GM23248 (cell line): ENCODE data around the gene CORO2A. TPM values are rescaled to one million over a fixed set of nuclear protein-coding genes. Genes with fewer than 3 reads are reported as not detected.
"Not testable (repeated sequence)": the region's sequence is repeated elsewhere in the genome, so short reads cannot be mapped to it uniquely, and the experiment has no call there.

Experiments used
- DNase-seq: peaks from one replicate; pipeline ENCODE4 v3.0.0-alpha.2; 2015
- H2AFZ ChIP-seq: fragments of 200-600 bp; sonication (generic); 2 replicates; pipeline ENCODE4 v1.6.1; 2016; ENCODE audit warnings: antibody characterized with exemption
- H3F3A ChIP-seq: fragments of 200-600 bp; sonication (generic); 2 replicates; pipeline ENCODE4 v1.6.1; 2016; ENCODE audit warnings: mild to moderate bottlenecking, antibody characterized with exemption, mixed run types; ENCODE audit not compliant: insufficient read depth
- H3K27ac ChIP-seq: fragments of 200-600 bp; sonication (generic); 2 replicates; pipeline ENCODE4 v1.5.1; 2016; ENCODE audit warnings: mild to moderate bottlenecking
- H3K27me3 ChIP-seq: fragments of 200-600 bp; sonication (generic); replicated peaks from 2 replicates; pipeline ENCODE4 v1.6.1; 2016; ENCODE audit warnings: mild to moderate bottlenecking; ENCODE audit not compliant: insufficient read depth
- H3K36me3 ChIP-seq: fragments of 200-600 bp; sonication (generic); 2 replicates; pipeline ENCODE4 v1.6.1; 2016; ENCODE audit warnings: low read depth, mild to moderate bottlenecking
- H3K4me1 ChIP-seq: fragments of 200-600 bp; sonication (generic); 2 replicates; pipeline ENCODE4 v1.6.1; 2016; ENCODE audit warnings: mild to moderate bottlenecking; ENCODE audit not compliant: insufficient read depth
- H3K4me2 ChIP-seq: fragments of 200-600 bp; sonication (generic); one replicate; pipeline ENCODE4 v1.6.1; 2016; ENCODE audit warnings: mild to moderate bottlenecking; ENCODE audit not compliant: unreplicated experiment
- H3K4me3 ChIP-seq: fragments of 200-600 bp; sonication (generic); 2 replicates; pipeline ENCODE4 v1.5.1; 2016; ENCODE audit warnings: mild to moderate bottlenecking
- H3K79me2 ChIP-seq: fragments of 200-600 bp; sonication (generic); 2 replicates; pipeline ENCODE4 v1.6.1; 2016; ENCODE audit warnings: mild to moderate bottlenecking; ENCODE audit not compliant: insufficient read depth
- H3K9ac ChIP-seq: fragments of 200-600 bp; sonication (generic); 2 replicates; pipeline ENCODE4 v1.6.1; 2016; ENCODE audit warnings: mild to moderate bottlenecking
- H3K9me2 ChIP-seq: fragments of 200-600 bp; sonication (generic); 2 replicates; pipeline ENCODE4 v1.6.1; 2016; ENCODE audit warnings: mixed run types, mild to moderate bottlenecking, moderate library complexity; ENCODE audit not compliant: insufficient read depth
- H3K9me3 ChIP-seq: fragments of 200-600 bp; sonication (generic); one replicate; pipeline ENCODE4 v1.6.1; 2017; ENCODE audit warnings: low read depth
- H4K20me1 ChIP-seq: fragments of 200-600 bp; sonication (generic); 2 replicates; pipeline ENCODE4 v1.6.0; 2016; ENCODE audit not compliant: insufficient read depth
- EZH2 ChIP-seq: fragments of 200-600 bp; sonication (generic); IDR thresholded peaks from 2 replicates; pipeline ENCODE4 v1.6.1; 2018; ENCODE audit warnings: antibody characterized with exemption, mild to moderate bottlenecking; ENCODE audit not compliant: insufficient read depth, poor library complexity, severe bottlenecking
- EZH2phosphoT487 ChIP-seq: fragments of 200-600 bp; sonication (generic); IDR thresholded peaks from 2 replicates; pipeline ENCODE4 v1.6.1; 2018; ENCODE audit warnings: antibody characterized with exemption, moderate library complexity, mild to moderate bottlenecking, low read depth; ENCODE audit not compliant: insufficient read depth
- WGBS, 2 experiments: methylation state at CpG; one replicate each; pipeline ENCODE4 v1.1.6; 2015 to 2017; ENCODE audit warnings: low lambda C conversion rate in 2 of 2, low coverage in 1 of 2; ENCODE audit errors: missing lambda C conversion rate in 2 of 2; 5-methylcytosine and 5-hydroxymethylcytosine counted together
- in situ Hi-C: fragments of 300-500 bp; cut with MboI; formaldehyde crosslinking; loops from 2 replicates; pipeline ENCODE4 v1.15.0; 2020
- polyA plus RNA-seq: library from polyadenylated mRNA; unstranded; fragments of >200 nt; fragmentation: Nextera tagmentation; extraction: Ambion mirVana; gene quantifications from 2 replicates; pipeline ENCODE4 v1.2.1, GENCODE V29; 2016
- total RNA-seq: library from RNA; depleted of rRNA; stranded (reverse); fragments of >200 nt; shearing (Covaris generic); gene quantifications from 2 replicates; pipeline ENCODE4 v1.2.3, GENCODE V29; 2014

Gene CORO2A
- total and polyA plus RNA-seq, 2 experiments from 2014 or later: 0.86 to 1.3 TPM

- no peak overlapping the region for H3K27ac ChIP-seq
- no peaks in the 10 kb centered on the region for H3K79me2 ChIP-seq
- no peaks in the 10 kb centered on the region for H3K4me1 ChIP-seq
- WGBS, 2 experiments: 89 to 91% methylated on average over 3 of the region's 3 CpGs
- H3K4me3 ChIP-seq: no peak overlapping the region
- no peaks in the 10 kb centered on the region for H3K9me2 ChIP-seq
- DNase-seq: no peak
- no peaks in the 10 kb centered on the region for H3K27me3 ChIP-seq
- no peak overlapping the region for H3K9ac ChIP-seq
- no peaks in the 10 kb centered on the region for H3K36me3 ChIP-seq
- in situ Hi-C loops: no loop called here
- H3F3A ChIP-seq: no peaks in the 10 kb centered on the region
- no peaks in the 10 kb centered on the region for H3K9me3 ChIP-seq
- H3K4me2 ChIP-seq: no peak overlapping the region
- H4K20me1 ChIP-seq: no peaks in the 10 kb centered on the region
- no peak for TF ChIP-seq EZH2
- TF ChIP-seq EZH2phosphoT487: no peak
- H2AFZ ChIP-seq: no peak overlapping the region
These were observed 16.7 kb downstream of the CORO2A start for GRCh38 chr9:98175762-98176161.

- Histone ChIP-seq H3K9me3 (no peaks in the 10 kb centered on the region), H4K20me1 (no peaks in the 10 kb centered on the region), H3K79me2 (no peaks in the 10 kb centered on the region), H3K4me2 (no peak overlapping the region), H3F3A (no peaks in the 10 kb centered on the region), H3K27me3 (no peaks in the 10 kb centered on the region), H3K9ac (no peak overlapping the region), H3K4me3 (no peak overlapping the region), H3K27ac (no peak overlapping the region), H3K9me2 (no peaks in the 10 kb centered on the region), H2AFZ (no peak overlapping the region), H3K36me3 (no peaks in the 10 kb centered on the region), H3K4me1 (no peaks in the 10 kb centered on the region)
- in situ Hi-C loops: no loop called here
- DNase-seq: no peak
- WGBS, 2 experiments: 31% methylated on average over 6 of the region's 6 CpGs
- TF ChIP-seq EZH2phosphoT487: no peak
- TF ChIP-seq EZH2: no peak
These were observed 17.3 kb downstream of the CORO2A start for GRCh38 chr9:98175028-98175569.

GRCh38 chr9:98174502-98174918 lies 17.9 kb downstream of the CORO2A start:
- H3K9me3 ChIP-seq, H4K20me1 ChIP-seq, H2AFZ ChIP-seq, H3K79me2 ChIP-seq, H3K4me1 ChIP-seq, in situ Hi-C loops, H3K36me3 ChIP-seq, H3K27ac ChIP-seq, H3K4me2 ChIP-seq, H3K9ac ChIP-seq, H3F3A ChIP-seq, DNase-seq, H3K9me2 ChIP-seq, H3K4me3 ChIP-seq, H3K27me3 ChIP-seq: not testable (repeated sequence)
- 80% methylated on average over 5 of the region's 5 CpGs for WGBS, 2 experiments

GRCh38 chr9:98173181-98173580 lies 19.3 kb downstream of the CORO2A start:
- Histone ChIP-seq H3K36me3 (no peaks in the 10 kb centered on the region), H4K20me1 (no peaks in the 10 kb centered on the region), H3K4me1 (0 out of 2 replicates have a peak, but pooled peaks cover 6% of the 10 kb centered on the region), H3K9ac (no peak overlapping the region), H3K79me2 (no peaks in the 10 kb centered on the region), H3K4me3 (no peak overlapping the region), H3K4me2 (no peak overlapping the region), H3F3A (no peaks in the 10 kb centered on the region), H3K27me3 (no peaks in the 10 kb centered on the region), H3K27ac (no peak overlapping the region), H2AFZ (no peak overlapping the region), H3K9me3 (no peaks in the 10 kb centered on the region), H3K9me2 (no peaks in the 10 kb centered on the region)
- in situ Hi-C loops: no loop called here
- no peak for TF ChIP-seq EZH2phosphoT487
- no peak for TF ChIP-seq EZH2
- DNase-seq: no peak
- 81 to 83% methylated on average over 16 of the region's 16 CpGs for WGBS, 2 experiments

- TF ChIP-seq EZH2phosphoT487: no peak
- TF ChIP-seq EZH2: no peak
- H3F3A ChIP-seq: no peaks in the 10 kb centered on the region
- no peaks in the 10 kb centered on the region for H3K36me3 ChIP-seq
- H3K9me3 ChIP-seq: no peaks in the 10 kb centered on the region
- no peak overlapping the region for H3K4me2 ChIP-seq
- no peaks in the 10 kb centered on the region for H4K20me1 ChIP-seq
- in situ Hi-C loops: no loop called here
- no peaks in the 10 kb centered on the region for H3K27me3 ChIP-seq
- H3K79me2 ChIP-seq: no peaks in the 10 kb centered on the region
- no peaks in the 10 kb centered on the region for H3K9me2 ChIP-seq
- DNase-seq: no peak
- no peak overlapping the region for H2AFZ ChIP-seq
- H3K4me3 ChIP-seq: no peak overlapping the region
- H3K27ac ChIP-seq: no peak overlapping the region
- H3K9ac ChIP-seq: no peak overlapping the region
- WGBS, 2 experiments: 73 to 77% methylated on average over 3 of the region's 3 CpGs
- H3K4me1 ChIP-seq: 0 out of 2 replicates have a peak, but pooled peaks cover 6% of the 10 kb centered on the region
These were observed 19.8 kb downstream of the CORO2A start for GRCh38 chr9:98172604-98173003.
